Measurements from ENCODE around the gene NOP58.

DNA sequence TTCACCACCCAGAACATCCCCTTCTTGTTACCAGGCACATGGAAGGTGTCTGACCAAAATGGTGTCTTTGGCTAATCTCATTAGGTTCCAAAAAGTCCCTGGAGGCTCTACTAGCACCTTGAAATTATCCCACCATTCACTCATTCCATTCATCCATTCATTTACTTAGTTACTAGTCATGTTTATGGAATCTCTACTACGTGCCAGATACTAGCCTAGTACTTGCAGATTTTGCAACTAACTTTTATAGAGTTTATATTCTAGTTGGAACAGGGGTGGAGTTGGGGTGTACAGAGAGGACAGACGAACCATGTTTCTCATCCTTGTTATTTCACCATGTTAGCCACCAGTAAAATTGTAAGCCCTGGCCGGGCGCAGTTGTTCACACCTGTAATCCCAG lies 4.0 kb upstream of the NOP58 start:
- TF ChIP-seq, protein P1, sequence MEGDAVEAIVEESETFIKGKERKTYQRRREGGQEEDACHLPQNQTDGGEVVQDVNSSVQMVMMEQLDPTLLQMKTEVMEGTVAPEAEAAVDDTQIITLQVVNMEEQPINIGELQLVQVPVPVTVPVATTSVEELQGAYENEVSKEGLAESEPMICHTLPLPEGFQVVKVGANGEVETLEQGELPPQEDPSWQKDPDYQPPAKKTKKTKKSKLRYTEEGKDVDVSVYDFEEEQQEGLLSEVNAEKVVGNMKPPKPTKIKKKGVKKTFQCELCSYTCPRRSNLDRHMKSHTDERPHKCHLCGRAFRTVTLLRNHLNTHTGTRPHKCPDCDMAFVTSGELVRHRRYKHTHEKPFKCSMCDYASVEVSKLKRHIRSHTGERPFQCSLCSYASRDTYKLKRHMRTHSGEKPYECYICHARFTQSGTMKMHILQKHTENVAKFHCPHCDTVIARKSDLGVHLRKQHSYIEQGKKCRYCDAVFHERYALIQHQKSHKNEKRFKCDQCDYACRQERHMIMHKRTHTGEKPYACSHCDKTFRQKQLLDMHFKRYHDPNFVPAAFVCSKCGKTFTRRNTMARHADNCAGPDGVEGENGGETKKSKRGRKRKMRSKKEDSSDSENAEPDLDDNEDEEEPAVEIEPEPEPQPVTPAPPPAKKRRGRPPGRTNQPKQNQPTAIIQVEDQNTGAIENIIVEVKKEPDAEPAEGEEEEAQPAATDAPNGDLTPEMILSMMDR (IDR thresholded peaks at IDR 0.05) = no peak
- no peak for TF ChIP-seq POLR2A (IDR thresholded peaks at IDR 0.05)

Measured in esophagus squamous epithelium (tissue), 4 donors.